ENCODE results near the gene DCP1B.
A peak's percentile ranks its signal among the peaks of the same experiment; 100 is the strongest.

Gene DCP1B

DNA sequence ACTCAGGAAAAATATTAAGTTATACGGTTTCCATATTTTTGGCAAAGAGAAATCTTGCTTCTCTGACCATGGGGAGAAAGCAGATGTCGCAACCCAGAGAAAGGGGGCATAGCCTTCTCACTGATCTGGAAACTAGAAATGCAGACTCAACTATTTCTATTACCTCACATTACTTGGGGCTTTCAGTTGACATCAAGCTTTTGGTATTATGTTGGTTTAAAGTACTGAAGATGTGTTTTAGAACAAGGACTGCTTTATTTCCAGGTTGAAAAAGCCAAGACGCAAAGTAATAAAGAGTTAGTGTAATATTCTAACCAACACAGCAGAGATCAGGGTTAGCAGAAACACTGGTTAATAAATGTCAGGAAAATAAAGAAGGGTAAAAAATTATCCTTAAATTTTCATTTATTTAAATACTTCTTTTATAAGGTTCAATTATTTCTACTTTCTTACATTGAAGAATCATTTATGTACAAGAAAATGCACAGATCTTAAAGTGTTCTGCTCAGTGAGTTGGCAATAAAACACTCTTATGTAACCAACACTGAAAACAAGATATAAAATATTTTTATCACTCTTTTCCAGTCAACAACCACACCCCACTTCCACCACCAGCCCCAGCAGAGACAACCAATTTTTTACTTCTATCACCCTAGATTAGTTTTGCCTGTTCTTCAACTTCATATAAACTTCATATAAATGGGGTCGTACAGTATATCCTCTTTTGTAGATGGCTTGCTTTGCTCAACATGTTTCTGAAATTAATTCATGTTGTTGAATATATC is 26.0 kb downstream of the DCP1B start:
- H3K9me3 ChIP-seq (ENCODE audit: control insufficient read depth in 2 of 2, low read length in 2 of 2): no peaks in the 10 kb centered on the region
- H3K4me1 ChIP-seq (ENCODE audit: control insufficient read depth in 2 of 2, insufficient read depth in 2 of 2, low read length in 2 of 2): peaks cover 0 to 7% of the 10 kb centered on the region in 2 donors
- H3K27ac ChIP-seq (ENCODE audit: low read depth in 2 of 2, low read length in 2 of 2): no peak overlapping the region
- no peaks in the 10 kb centered on the region for H3K27me3 ChIP-seq (ENCODE audit: control insufficient read depth in 2 of 2, insufficient read depth in 2 of 2, low read length in 2 of 2)
- H3K9ac ChIP-seq (ENCODE audit: low read depth in 1 of 2, low read length in 2 of 2): no peak overlapping the region
- H3K36me3 ChIP-seq (ENCODE audit: control insufficient read depth in 2 of 2, insufficient read depth in 2 of 2, low read length in 2 of 2): no peaks in the 10 kb centered on the region
- no peak overlapping the region for H3K4me3 ChIP-seq (ENCODE audit: low read length in 2 of 2)

DNA sequence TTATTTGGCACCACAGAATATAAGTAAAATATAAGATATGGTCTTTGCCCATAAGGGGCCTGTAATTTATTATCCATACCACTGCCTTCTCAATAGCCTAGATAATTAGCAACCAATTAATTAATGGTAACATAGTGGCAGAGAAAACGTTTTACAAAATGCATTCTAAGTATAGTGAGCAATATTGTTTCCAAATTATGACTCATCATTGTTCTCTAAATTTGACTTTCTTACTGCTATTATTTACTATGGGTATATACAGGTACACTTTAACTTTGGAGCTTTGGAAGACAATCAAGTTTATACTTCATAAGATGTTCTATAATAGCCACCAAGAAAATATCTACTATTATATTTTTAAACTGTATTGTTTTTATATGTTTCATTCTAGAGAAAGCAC is 26.7 kb downstream of the DCP1B start:
- no peaks in the 10 kb centered on the region for H3K27me3 ChIP-seq (ENCODE audit: control insufficient read depth in 2 of 2, insufficient read depth in 2 of 2, low read length in 2 of 2)
- H3K36me3 ChIP-seq (ENCODE audit: control insufficient read depth in 2 of 2, insufficient read depth in 2 of 2, low read length in 2 of 2): no peaks in the 10 kb centered on the region
- no peaks in the 10 kb centered on the region for H3K9me3 ChIP-seq (ENCODE audit: control insufficient read depth in 2 of 2, low read length in 2 of 2)
- no peak overlapping the region for H3K9ac ChIP-seq (ENCODE audit: low read depth in 1 of 2, low read length in 2 of 2)
- no peak overlapping the region for H3K4me3 ChIP-seq (ENCODE audit: low read length in 2 of 2)
- H3K4me1 ChIP-seq (ENCODE audit: control insufficient read depth in 2 of 2, insufficient read depth in 2 of 2, low read length in 2 of 2): peaks cover 0 to 7% of the 10 kb centered on the region in 2 donors
- no peak overlapping the region for H3K27ac ChIP-seq (ENCODE audit: low read depth in 2 of 2, low read length in 2 of 2)

DNA sequence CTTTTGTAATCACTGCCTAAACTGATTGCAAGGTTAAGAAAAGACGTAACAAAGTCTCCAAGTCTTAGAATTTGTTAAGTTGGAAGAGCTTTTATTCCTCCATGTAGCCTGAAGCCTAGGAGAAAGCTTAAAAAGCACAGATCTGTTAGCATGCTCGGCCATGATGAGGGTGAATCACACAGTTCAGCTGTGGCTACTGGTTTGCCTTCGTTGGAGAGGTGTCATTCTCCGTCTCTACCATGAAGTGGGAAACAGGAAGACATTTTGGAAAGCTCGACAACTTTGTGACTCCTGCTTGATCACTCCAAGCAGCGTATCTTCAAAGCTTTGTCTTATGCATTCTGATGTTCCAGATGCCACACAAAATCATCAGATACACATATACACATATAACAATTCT is 27.1 kb downstream of the DCP1B start:
- H3K9ac ChIP-seq (ENCODE audit: low read depth in 1 of 2, low read length in 2 of 2): no peak overlapping the region
- H3K27me3 ChIP-seq (ENCODE audit: control insufficient read depth in 2 of 2, insufficient read depth in 2 of 2, low read length in 2 of 2): no peaks in the 10 kb centered on the region
- H3K36me3 ChIP-seq (ENCODE audit: control insufficient read depth in 2 of 2, insufficient read depth in 2 of 2, low read length in 2 of 2): no peaks in the 10 kb centered on the region
- H3K27ac ChIP-seq (ENCODE audit: low read depth in 2 of 2, low read length in 2 of 2): no peak overlapping the region
- no peaks in the 10 kb centered on the region for H3K9me3 ChIP-seq (ENCODE audit: control insufficient read depth in 2 of 2, low read length in 2 of 2)
- H3K4me1 ChIP-seq (ENCODE audit: control insufficient read depth in 2 of 2, insufficient read depth in 2 of 2, low read length in 2 of 2): peaks cover 0 to 7% of the 10 kb centered on the region in 2 donors
- H3K4me3 ChIP-seq (ENCODE audit: low read length in 2 of 2): no peak overlapping the region

DNA sequence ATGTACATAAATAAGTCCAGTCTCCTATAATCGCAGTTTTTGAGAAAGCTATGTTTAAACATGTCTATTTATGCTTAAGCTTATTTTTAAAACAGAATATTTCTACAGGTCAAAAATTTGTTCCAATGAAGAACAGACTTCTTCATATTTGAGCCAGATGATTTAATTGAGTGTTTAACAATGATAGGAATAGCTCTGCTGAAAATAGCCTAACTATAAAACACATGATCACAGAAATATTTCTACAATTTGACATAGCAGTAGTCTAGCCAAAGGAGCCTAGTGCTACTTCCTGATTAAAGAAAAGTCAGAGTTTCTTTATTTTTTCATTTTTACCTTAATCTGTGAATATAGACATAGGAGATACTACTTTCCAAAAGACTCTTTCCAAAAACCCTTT is 29.4 kb downstream of the DCP1B start:
- H3K36me3 ChIP-seq (ENCODE audit: control insufficient read depth in 2 of 2, insufficient read depth in 2 of 2, low read length in 2 of 2): no peaks in the 10 kb centered on the region
- H3K27me3 ChIP-seq (ENCODE audit: control insufficient read depth in 2 of 2, insufficient read depth in 2 of 2, low read length in 2 of 2): no peaks in the 10 kb centered on the region
- H3K4me3 ChIP-seq (ENCODE audit: low read length in 2 of 2): no peak overlapping the region
- no peak overlapping the region for H3K27ac ChIP-seq (ENCODE audit: low read depth in 2 of 2, low read length in 2 of 2)
- no peak overlapping the region for H3K9ac ChIP-seq (ENCODE audit: low read depth in 1 of 2, low read length in 2 of 2)
- H3K9me3 ChIP-seq (ENCODE audit: control insufficient read depth in 2 of 2, low read length in 2 of 2): no peaks in the 10 kb centered on the region
- H3K4me1 ChIP-seq (ENCODE audit: control insufficient read depth in 2 of 2, insufficient read depth in 2 of 2, low read length in 2 of 2): peaks cover 0 to 7% of the 10 kb centered on the region in 2 donors

DNA sequence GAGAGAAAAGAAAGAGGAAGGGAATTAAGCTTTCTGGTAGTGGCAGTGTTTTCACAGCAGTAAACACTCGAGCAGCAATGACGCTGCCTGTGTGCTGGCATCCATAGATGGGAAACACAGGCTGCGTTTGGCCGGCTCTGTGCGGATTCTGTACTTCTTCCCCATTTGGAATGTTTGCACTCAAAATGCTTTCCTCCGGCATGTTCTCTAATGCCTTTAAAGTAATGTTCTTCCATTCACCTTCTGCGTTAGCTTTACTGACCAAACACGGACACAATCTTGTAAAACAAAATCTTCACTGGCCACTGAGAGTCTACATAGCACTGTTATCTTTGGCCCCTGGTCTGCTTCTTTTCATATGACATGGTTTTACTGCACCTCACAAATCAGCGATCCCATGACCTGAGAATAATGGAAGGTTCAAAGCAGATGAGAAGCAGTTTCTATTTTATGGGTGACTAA is 31.4 kb downstream of the DCP1B start:
- Histone ChIP-seq H3K9ac (ENCODE audit: low read depth in 1 of 2, low read length in 2 of 2) (no peak overlapping the region), H3K9me3 (ENCODE audit: control insufficient read depth in 2 of 2, low read length in 2 of 2) (no peaks in the 10 kb centered on the region), H3K36me3 (ENCODE audit: control insufficient read depth in 2 of 2, insufficient read depth in 2 of 2, low read length in 2 of 2) (no peaks in the 10 kb centered on the region), H3K4me1 (ENCODE audit: control insufficient read depth in 2 of 2, insufficient read depth in 2 of 2, low read length in 2 of 2) (no peaks in the 10 kb centered on the region), H3K27me3 (ENCODE audit: control insufficient read depth in 2 of 2, insufficient read depth in 2 of 2, low read length in 2 of 2) (no peaks in the 10 kb centered on the region), H3K27ac (ENCODE audit: low read depth in 2 of 2, low read length in 2 of 2) (peak overlapping the region; percentile 27 to 56), H3K4me3 (ENCODE audit: low read length in 2 of 2) (no peak overlapping the region)

DNA sequence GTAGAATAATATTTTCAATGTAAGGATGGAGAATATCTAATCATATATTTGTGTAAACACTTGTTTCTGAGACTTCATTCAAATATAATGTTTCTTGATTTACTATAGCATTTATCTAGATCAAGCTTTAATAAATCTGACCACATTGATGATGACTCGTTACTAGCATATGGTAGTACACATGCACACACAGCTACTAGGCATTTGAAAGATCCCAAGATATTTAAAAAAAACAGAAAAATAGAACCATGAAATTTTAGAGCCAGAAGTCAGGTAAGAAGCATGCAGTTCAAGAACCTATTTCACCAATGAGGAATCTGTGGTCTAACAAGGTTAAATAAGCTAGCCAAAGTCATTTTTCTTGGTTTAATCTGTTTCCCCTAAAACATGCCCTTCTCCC is 32.0 kb downstream of the DCP1B start:
- H3K27ac ChIP-seq (ENCODE audit: low read depth in 2 of 2, low read length in 2 of 2): peak overlapping the region in 1 of 2 donors; percentile 56
- H3K9me3 ChIP-seq (ENCODE audit: control insufficient read depth in 2 of 2, low read length in 2 of 2): no peaks in the 10 kb centered on the region
- H3K4me3 ChIP-seq (ENCODE audit: low read length in 2 of 2): no peak overlapping the region
- no peaks in the 10 kb centered on the region for H3K27me3 ChIP-seq (ENCODE audit: control insufficient read depth in 2 of 2, insufficient read depth in 2 of 2, low read length in 2 of 2)
- no peaks in the 10 kb centered on the region for H3K4me1 ChIP-seq (ENCODE audit: control insufficient read depth in 2 of 2, insufficient read depth in 2 of 2, low read length in 2 of 2)
- H3K9ac ChIP-seq (ENCODE audit: low read depth in 1 of 2, low read length in 2 of 2): no peak overlapping the region
- H3K36me3 ChIP-seq (ENCODE audit: control insufficient read depth in 2 of 2, insufficient read depth in 2 of 2, low read length in 2 of 2): no peaks in the 10 kb centered on the region

DNA sequence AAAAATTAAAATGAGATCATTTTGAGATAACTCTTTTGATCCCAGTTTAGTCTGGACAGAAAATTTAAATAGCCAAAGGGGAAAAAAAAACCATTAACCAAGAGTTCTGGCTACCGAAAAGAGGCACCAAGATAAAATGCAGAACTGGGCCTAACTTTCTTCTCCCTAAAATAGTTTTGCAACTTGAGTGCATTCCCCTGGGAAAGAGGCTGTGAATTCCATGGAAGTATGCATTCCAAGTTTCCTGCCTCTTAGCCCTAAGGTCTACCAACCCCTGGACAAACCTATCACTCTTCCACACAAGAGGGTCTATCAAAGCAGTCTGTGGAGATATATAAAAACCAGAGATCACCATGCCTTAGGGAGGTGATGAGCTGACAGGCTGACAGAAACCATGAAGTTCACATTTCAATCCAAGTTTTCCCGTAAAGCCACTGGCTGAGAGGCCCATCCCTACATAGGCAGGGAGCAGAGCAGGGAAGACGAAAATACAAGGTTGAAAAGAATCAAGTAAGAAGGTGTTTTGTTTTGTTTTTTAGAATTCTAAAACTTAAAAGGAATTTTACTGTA is 33.8 kb downstream of the DCP1B start:
- Histone ChIP-seq H3K9ac (ENCODE audit: low read depth in 1 of 2, low read length in 2 of 2) (no peak overlapping the region), H3K27ac (ENCODE audit: low read depth in 2 of 2, low read length in 2 of 2) (peak overlapping the region in 1 of 2 donors; percentile 17), H3K4me3 (ENCODE audit: low read length in 2 of 2) (no peak overlapping the region), H3K4me1 (ENCODE audit: control insufficient read depth in 2 of 2, insufficient read depth in 2 of 2, low read length in 2 of 2) (no peaks in the 10 kb centered on the region), H3K27me3 (ENCODE audit: control insufficient read depth in 2 of 2, insufficient read depth in 2 of 2, low read length in 2 of 2) (no peaks in the 10 kb centered on the region), H3K36me3 (ENCODE audit: control insufficient read depth in 2 of 2, insufficient read depth in 2 of 2, low read length in 2 of 2) (peaks cover 5 to 6% of the 10 kb centered on the region in 2 donors), H3K9me3 (ENCODE audit: control insufficient read depth in 2 of 2, low read length in 2 of 2) (no peaks in the 10 kb centered on the region)

DNA sequence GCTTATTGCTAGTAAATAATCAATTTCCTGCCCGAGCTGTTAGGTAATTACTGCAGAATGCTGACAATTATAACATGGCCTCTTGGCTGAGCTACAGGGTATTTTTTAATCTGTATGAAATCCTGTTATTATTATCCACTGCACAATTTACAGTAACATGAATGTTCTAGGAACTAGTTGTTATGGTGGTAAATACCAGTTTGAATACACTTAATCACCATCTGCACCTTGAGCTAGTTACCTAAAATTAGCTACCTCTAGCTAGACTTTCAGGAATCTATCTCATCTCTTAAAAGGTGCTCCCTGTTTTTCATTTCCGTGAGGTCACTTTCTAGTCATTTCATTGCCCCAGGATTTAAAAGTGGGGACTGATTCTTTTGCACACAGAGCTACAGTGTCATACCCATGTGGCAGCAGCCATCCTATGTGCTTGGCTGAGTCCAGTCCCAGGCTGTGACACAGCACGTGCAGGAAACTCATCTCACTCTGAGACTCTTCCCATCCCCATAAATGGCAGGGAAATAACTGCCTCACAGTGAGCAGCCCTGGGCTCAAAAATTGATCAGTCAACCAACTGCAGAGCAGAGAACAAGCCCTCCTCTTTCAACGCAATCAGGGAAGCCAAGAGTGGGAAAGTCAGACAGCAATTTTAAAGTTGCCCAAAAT is 37.6 kb downstream of the DCP1B start:
- no peaks in the 10 kb centered on the region for H3K27me3 ChIP-seq (ENCODE audit: control insufficient read depth in 2 of 2, insufficient read depth in 2 of 2, low read length in 2 of 2)
- no peaks in the 10 kb centered on the region for H3K4me1 ChIP-seq (ENCODE audit: control insufficient read depth in 2 of 2, insufficient read depth in 2 of 2, low read length in 2 of 2)
- no peak overlapping the region for H3K9ac ChIP-seq (ENCODE audit: low read depth in 1 of 2, low read length in 2 of 2)
- H3K36me3 ChIP-seq (ENCODE audit: control insufficient read depth in 2 of 2, insufficient read depth in 2 of 2, low read length in 2 of 2): peaks cover 15 to 16% of the 10 kb centered on the region in 2 donors
- H3K27ac ChIP-seq (ENCODE audit: low read depth in 2 of 2, low read length in 2 of 2): peak overlapping the region in 1 of 2 donors; percentile 4
- H3K9me3 ChIP-seq (ENCODE audit: control insufficient read depth in 2 of 2, low read length in 2 of 2): no peaks in the 10 kb centered on the region
- no peak overlapping the region for H3K4me3 ChIP-seq (ENCODE audit: low read length in 2 of 2)

DNA sequence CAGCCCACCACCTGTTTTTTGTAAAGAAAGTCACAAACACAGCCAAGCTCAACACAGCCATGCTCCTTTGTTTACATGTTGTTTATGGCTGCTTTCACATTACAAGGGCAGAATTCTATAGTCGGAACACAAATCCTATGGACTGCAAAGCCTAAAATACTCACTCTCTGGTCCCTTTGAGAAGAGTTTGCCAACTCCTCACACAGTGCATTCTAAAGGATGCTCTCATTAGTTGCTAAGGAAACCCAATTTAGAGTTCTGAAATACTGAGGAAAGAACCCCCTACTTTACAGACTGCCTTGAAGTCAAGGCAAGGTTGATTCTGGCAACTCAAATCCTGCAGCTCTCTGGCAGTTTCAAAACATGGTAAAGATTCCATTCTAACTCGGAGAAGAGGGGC is 38.3 kb downstream of the DCP1B start:
- peak overlapping the region in 1 of 2 donors; percentile 4 for H3K27ac ChIP-seq (ENCODE audit: low read depth in 2 of 2, low read length in 2 of 2)
- H3K9ac ChIP-seq (ENCODE audit: low read depth in 1 of 2, low read length in 2 of 2): no peak overlapping the region
- no peaks in the 10 kb centered on the region for H3K4me1 ChIP-seq (ENCODE audit: control insufficient read depth in 2 of 2, insufficient read depth in 2 of 2, low read length in 2 of 2)
- H3K27me3 ChIP-seq (ENCODE audit: control insufficient read depth in 2 of 2, insufficient read depth in 2 of 2, low read length in 2 of 2): no peaks in the 10 kb centered on the region
- H3K4me3 ChIP-seq (ENCODE audit: low read length in 2 of 2): no peak overlapping the region
- H3K36me3 ChIP-seq (ENCODE audit: control insufficient read depth in 2 of 2, insufficient read depth in 2 of 2, low read length in 2 of 2): peaks cover 16 to 20% of the 10 kb centered on the region in 2 donors
- no peaks in the 10 kb centered on the region for H3K9me3 ChIP-seq (ENCODE audit: control insufficient read depth in 2 of 2, low read length in 2 of 2)
